GM12878 (cell line): ENCODE data around the gene ABCB9. TPM values are rescaled to one million over a fixed set of nuclear protein-coding genes. Genes with fewer than 3 reads are reported as not detected.

Experiments
- ATAC-seq: fragments of 200-7000 bp; cut with Tn5 transposase; 3 replicates; pipeline ENCODE4 v1.9.1; 2020; ENCODE audit warnings: mild to moderate bottlenecking, moderate library complexity
- BruUV-seq: library from RNA; stranded (reverse); fragments of 400-500 nt; replicated peaks from 2 replicates; lab custom pipeline; 2021; lab: Mats Ljungman, UMichigan
- CTCF ChIA-PET: fragments of 300-600 bp; sonication (Branson Sonifier 250); formaldehyde crosslinking; extraction: SDS; loops from one replicate; lab custom pipeline; 2021; ENCODE audit warnings: inconsistent platforms; lab: Yijun Ruan, JAX
- POLR2A ChIA-PET: fragments of 350-600 bp; formaldehyde crosslinking; extraction: SDS; loops from one replicate; lab custom pipeline; 2021; ENCODE audit warnings: inconsistent platforms; lab: Charles Lee
- RAD21 ChIA-PET: fragments of 300-600 bp; sonication (Branson Sonifier 250); formaldehyde crosslinking; loops from one replicate; lab custom pipeline; 2023; ENCODE audit warnings: antibody characterized with exemption; ENCODE audit not compliant: unreplicated experiment; lab: Charles Lee
- SMC1A ChIA-PET: fragments of 300-600 bp; sonication (Branson Sonifier 250); formaldehyde crosslinking; loops from one replicate; lab custom pipeline; 2023; ENCODE audit not compliant: unreplicated experiment, uncharacterized antibody; lab: Charles Lee
- DNase-seq: peaks from one replicate; pipeline ENCODE4 v3.0.0-alpha.2; 2011; ENCODE audit warnings: low read depth, low spot score
- FAIRE-seq: peaks from 3 replicates; lab custom pipeline; 2011; peaks lifted over from hg19 to GRCh38; lab: Jason Lieb, UNC
- H2AFZ ChIP-seq: 2 replicates; pipeline ENCODE4 v1.6.0; 2011; ENCODE audit warnings: low read depth, low read length, control low read depth; ENCODE audit not compliant: control insufficient read depth
- H3K27ac ChIP-seq: 2 replicates; pipeline ENCODE4 v1.5.1; 2011; ENCODE audit warnings: control low read depth; ENCODE audit not compliant: control insufficient read depth, insufficient read depth
- H3K27me3 ChIP-seq, 2 experiments: replicated peaks in 1 of 2; 2 replicates each; pipeline versions ENCODE4 v1.6.0 to v1.6.1; 2011; ENCODE audit warnings: low read length in 1 of 2; ENCODE audit not compliant: control insufficient read depth in 2 of 2, insufficient read depth in 2 of 2
- H3K36me3 ChIP-seq, 2 experiments: 2 replicates each; pipeline ENCODE4 v1.5.1; 2011; ENCODE audit warnings: low read length in 1 of 2; ENCODE audit not compliant: control insufficient read depth in 2 of 2, insufficient read depth in 2 of 2
- H3K4me1 ChIP-seq: 2 replicates; pipeline ENCODE4 v1.6.1; 2011; ENCODE audit warnings: mild to moderate bottlenecking, low read length, moderate library complexity, mixed read lengths; ENCODE audit not compliant: control insufficient read depth, insufficient read depth
- H3K4me2 ChIP-seq: 2 replicates; pipeline ENCODE4 v1.6.0; 2011; ENCODE audit warnings: control low read depth; ENCODE audit not compliant: control insufficient read depth, insufficient read depth
- H3K4me3 ChIP-seq: fragments of 200-600 bp; sonication (generic); 2 replicates; pipeline ENCODE4 v1.5.1; 2016
- H3K79me2 ChIP-seq: 2 replicates; pipeline ENCODE4 v1.6.0; 2011; ENCODE audit warnings: low read length; ENCODE audit not compliant: control insufficient read depth, insufficient read depth
- H3K9ac ChIP-seq: 2 replicates; pipeline ENCODE4 v1.8.0; 2011; ENCODE audit warnings: low read length, control low read depth, mixed read lengths; ENCODE audit not compliant: control insufficient read depth, insufficient read depth
- H3K9me3 ChIP-seq: replicated peaks from 3 replicates; pipeline ENCODE4 v1.5.1; 2011; ENCODE audit warnings: mild to moderate bottlenecking, low read length; ENCODE audit not compliant: control insufficient read depth, insufficient read depth
- H4K20me1 ChIP-seq: 2 replicates; pipeline ENCODE4 v1.6.0; 2011; ENCODE audit not compliant: control insufficient read depth, insufficient read depth
- RUNX3 ChIP-seq: IDR thresholded peaks from 2 replicates; pipeline ENCODE4 v1.6.1; 2012; ENCODE audit warnings: low read length, inconsistent platforms
- STAT1 ChIP-seq: fragments of 450-650 bp; conservative IDR thresholded peaks from 2 replicates; pipeline ENCODE4 v1.6.1; 2014; ENCODE audit warnings: antibody characterized with exemption, mild to moderate bottlenecking
- ZBTB40 ChIP-seq: fragments of 450-650 bp; IDR thresholded peaks from 2 replicates; pipeline ENCODE4 v1.6.1; 2016; ENCODE audit warnings: mild to moderate bottlenecking, moderate library complexity, borderline replicate concordance
- WGBS: methylation state at CpG from one replicate; pipeline ENCODE4 v1.1.6; 2016; ENCODE audit warnings: low lambda C conversion rate; ENCODE audit not compliant: insufficient replicate concordance, insufficient coverage; ENCODE audit errors: missing lambda C conversion rate; 5-methylcytosine and 5-hydroxymethylcytosine counted together
- in situ Hi-C: fragments of 300-500 bp; cut with MboI; formaldehyde crosslinking; loops from 9 replicates; pipeline ENCODE4 v1.14.3; 2018; ENCODE audit warnings: mixed read lengths
- intact Hi-C: fragments of 100-400 bp; cut with micrococcal nuclease; formaldehyde crosslinking; loops from one replicate; pipeline ENCODE4 v1.14.2; 2022; ENCODE audit not compliant: unreplicated experiment
- polyA plus RNA-seq, 11 experiments: library from polyadenylated mRNA; depleted of rRNA in 4 of 11; unstranded in 6 of 11; stranded (reverse) in 5 of 11; fragments of >200 nt; fragmentation: Nextera tagmentation in 4 of 11; fragmentation: Illumina TruSeq in 1 of 11; extraction: Ambion mirVana in 4 of 11; extraction: Trizol in 1 of 11; gene quantifications; 1 replicate in 1 of 11; 2 replicates in 10 of 11; pipeline versions ENCODE4 v1.2.1 to v1.2.3, GENCODE V29; 2011 to 2016; ENCODE audit warnings: inconsistent platforms in 2 of 11, missing spikeins in 2 of 11, low read depth in 1 of 11
- total RNA-seq, 4 experiments: library from RNA; depleted of rRNA in 3 of 4; stranded (reverse); fragments of >200 nt in 3 of 4; fragmentation: Illumina TruSeq in 1 of 4; extraction: Trizol in 1 of 4; gene quantifications; 2 replicates each; pipeline versions ENCODE4 v1.2.1 to v1.2.3, GENCODE V29; 2013 to 2021

ABCB9 gene
- total and polyA plus RNA-seq, 10 of the 15 experiments (the other 5 are each of a cell fraction or from before 2014, with no cell fraction given): 0.37 to 4.9 (median 3.1) TPM

- peaks cover 24% of the 10 kb centered on the region for H3K4me1 ChIP-seq
- intact Hi-C loops: loop anchor here (10.0 kb wide), 1 partner anchor 1892 kb away; no protein-coding TSS in a partner anchor
- ChIA-PET CTCF (interaction anchor here (0.7 to 8.9 kb wide), 11 partner anchors 9 to 355 kb away, joined by 3 to 107 read pairs (median 4); partner anchors contain the start of gene VPS37B), RAD21 (interaction anchor here (0.8 to 1.5 kb wide), 9 partner anchors 8 to 355 kb away, joined by 3 to 11 read pairs (median 3); no protein-coding TSS in a partner anchor), SMC1A (interaction anchor here (0.7 to 5.5 kb wide), 12 partner anchors 8 to 130 kb away, joined by 3 to 31 read pairs (median 10); partner anchors contain the start of genes DENR and VPS37B), POLR2A (interaction anchor here (1.2 to 5.6 kb wide), 5 partner anchors 9 to 17 kb away, joined by 3 to 25 read pairs (median 8); partner anchors contain the start of gene VPS37B)
- no peak overlapping the region for H3K4me3 ChIP-seq
- H3K36me3 ChIP-seq: peaks cover 0 to 7% of the 10 kb centered on the region in 2 experiments; a peak in 2 of 4 replicates
- H3K4me2 ChIP-seq: peak overlapping the region; percentile 38; the same call in 1 of the 2 replicates
- BruUV-seq: TSS peak; percentile 4
- peaks cover 36% of the 10 kb centered on the region for H3K79me2 ChIP-seq
- H3K9ac ChIP-seq: no peak overlapping the region
- no peak for ATAC-seq
- H3K27ac ChIP-seq: no peak overlapping the region
- no peaks in the 10 kb centered on the region; the same call in 1 of the 2 replicates for H4K20me1 ChIP-seq
- DNase-seq: no peak
- no peak overlapping the region for H2AFZ ChIP-seq
- TF ChIP-seq STAT1 (no peak), ZBTB40 (no peak), RUNX3 (peak; percentile 73)
- TF ChIP-seq, all 136 proteins: peak for 1
- no peaks in the 10 kb centered on the region for H3K9me3 ChIP-seq
- FAIRE-seq: no peak
- no peaks in the 10 kb centered on the region; a peak in 1 of 4 replicates for H3K27me3 ChIP-seq
- WGBS: 70% methylated on average over 11 of the region's 11 CpGs
- in situ Hi-C loops: no loop called here
Observed at GRCh38 chr12:122882908-122883558, 83.2 kb downstream of the ABCB9 start.
